ENCODE data around the gene OR5C1.
"Not testable (repeated sequence)": the region's sequence is repeated elsewhere in the genome, so short reads cannot be mapped to it uniquely, and the experiment has no call there.

Gene OR5C1

DNA sequence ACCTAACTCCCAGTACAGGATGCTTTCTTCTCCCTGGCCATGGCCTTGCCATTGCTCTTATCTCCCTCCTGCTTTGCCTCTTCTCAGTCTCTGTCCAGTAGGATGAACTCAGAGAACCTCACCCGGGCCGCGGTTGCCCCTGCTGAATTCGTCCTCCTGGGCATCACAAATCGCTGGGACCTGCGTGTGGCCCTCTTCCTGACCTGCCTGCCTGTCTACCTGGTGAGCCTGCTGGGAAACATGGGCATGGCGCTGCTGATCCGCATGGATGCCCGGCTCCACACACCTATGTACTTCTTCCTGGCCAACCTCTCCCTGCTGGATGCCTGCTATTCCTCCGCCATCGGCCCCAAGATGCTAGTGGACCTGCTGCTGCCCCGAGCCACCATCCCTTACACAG lies at the start of gene OR5C1:
OR5C1 (plus strand) TSS at position 103 of the 400 bp plus-strand sequence; CDS start at position 103, 0 bp downstream.
- no peak for DNase-seq

DNA sequence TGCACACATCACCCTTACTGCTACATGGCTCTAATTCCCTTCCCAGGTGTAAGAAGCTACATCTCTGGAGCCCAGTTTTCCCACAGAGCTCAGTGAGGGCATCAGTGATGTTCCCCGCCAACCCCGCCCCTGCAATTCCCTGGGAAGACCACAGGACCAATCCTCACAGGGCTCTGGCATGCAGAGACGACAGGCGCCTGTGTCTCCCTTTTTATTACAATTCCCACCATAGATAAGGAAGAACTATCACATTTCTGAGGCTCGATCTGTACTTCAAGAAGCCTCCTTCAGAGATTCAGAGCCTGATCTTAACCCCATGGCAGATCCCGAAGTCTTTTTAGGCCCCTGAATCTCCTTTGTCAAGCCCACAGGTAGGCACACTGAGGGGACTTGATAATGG lies 46.7 kb upstream of the OR5C1 start, which contains the start of gene OR1L6:
OR1L6 (plus strand) TSS at position 301 of the 400 bp plus-strand sequence. CDS start 7,545 bp downstream, outside the sequence.
- DNase-seq = no peak

DNA sequence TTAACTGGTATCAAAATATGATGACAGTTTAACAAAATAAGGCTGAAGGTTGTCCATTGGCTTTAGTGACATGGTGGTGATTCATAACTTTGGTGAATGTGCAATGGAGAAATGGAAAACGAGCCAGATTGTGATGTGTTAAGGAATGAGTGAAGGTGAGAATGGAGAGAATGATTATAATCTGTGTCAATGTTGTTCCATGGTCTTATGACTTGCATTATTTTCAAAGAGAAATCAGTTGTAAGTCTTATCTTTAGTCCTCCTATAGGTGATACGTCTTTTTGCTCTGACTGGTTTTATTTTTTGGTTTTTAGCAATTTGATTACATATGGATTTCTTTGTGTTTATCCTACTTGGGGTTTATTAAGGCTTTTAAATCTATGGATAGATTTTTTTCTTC lies 33.9 kb upstream of the OR5C1 start:
- no peak for DNase-seq

DNA sequence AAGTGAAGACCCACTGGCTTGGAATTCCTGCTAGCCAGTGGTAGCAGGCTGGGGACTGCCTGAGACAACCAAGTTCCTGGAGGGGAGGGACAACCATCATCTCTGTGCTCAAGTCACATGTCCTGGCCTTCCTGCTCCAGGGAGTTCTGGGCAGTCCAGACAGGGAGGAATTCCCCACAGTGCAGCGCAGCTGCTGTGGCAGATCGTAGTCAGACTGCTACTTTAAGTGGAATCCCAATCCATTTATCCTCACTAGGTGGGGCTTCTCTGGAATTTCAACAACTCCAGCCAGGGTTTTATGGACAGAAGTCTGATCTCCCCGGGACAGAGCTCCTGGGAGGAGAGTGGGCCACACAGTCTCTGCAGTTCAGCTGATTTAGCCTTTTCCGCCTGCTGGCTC lies 20.9 kb upstream of the OR5C1 start:
- DNase-seq = no peak

DNA sequence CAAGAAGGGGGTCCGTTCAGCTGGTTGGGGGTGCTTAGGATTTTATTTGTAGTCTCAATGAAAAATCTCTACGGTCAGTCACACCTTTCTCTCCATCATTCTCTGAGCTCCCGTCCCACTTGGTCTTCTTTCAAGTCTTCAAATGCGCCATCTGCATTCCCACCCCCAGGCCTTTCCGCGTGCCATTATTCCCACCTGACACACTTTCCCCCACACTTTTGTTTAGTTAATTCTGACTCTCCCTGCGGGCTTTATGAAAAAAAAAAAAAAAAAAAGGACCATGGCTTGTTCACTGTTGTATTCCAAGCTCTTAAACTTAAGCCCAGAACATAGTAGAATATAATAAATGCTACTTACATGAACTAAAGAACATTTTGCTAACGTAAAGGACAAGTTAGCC lies 11.7 kb upstream of the OR5C1 start:
- no peak for DNase-seq

DNA sequence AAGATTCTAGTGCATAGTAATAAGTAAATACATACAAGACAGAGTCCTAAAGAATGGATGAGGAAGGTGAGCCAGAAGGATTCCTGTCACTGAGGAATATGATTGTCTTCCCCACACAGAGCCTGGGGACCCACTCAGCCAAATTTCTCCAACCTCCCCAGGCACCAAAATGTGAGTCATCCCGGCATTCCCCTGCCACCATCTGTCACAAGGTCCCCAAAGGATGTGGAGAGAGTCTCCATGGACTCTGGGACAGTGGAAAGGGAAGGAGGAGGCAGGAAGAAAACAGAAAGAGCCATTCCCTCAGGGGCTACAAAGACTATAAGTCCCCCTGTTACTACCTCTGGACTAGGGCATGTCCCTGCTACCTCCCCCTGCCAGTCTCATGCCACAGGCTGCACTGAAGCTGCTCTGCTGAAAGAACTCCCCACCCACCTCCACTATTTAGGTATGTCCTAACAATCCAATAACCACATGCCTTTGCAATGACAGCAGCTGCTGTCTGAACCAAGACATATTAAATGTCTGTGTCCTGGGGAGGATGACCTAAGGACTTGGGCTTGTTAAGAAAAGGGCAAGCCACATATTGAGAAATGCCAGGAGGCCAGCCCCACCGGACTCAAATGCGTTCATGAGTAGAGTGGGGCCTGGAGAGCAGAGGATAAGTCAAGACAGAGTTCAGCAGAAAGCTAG lies 10.7 kb upstream of the OR5C1 start:
- DNase-seq = no peak

DNA sequence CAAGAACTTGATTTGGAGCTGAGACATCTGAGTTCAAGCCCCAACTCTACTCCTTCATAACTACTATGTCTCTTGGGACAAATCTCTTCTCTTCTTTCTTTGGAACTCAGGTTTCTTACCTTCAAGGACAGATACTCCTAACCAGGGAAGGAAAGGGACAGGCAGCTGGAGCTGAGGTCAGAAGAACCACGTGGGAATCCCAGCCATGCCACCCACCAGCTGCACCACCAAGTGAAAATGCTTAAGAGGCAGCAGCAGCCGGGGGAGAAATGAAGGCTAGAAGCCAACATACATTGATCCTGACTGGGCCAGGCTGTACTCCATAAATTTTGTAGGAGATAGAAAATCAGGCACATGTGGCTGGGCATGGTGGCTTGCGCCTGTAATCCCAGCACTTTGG lies 9.6 kb upstream of the OR5C1 start:
- DNase-seq = no peak

DNA sequence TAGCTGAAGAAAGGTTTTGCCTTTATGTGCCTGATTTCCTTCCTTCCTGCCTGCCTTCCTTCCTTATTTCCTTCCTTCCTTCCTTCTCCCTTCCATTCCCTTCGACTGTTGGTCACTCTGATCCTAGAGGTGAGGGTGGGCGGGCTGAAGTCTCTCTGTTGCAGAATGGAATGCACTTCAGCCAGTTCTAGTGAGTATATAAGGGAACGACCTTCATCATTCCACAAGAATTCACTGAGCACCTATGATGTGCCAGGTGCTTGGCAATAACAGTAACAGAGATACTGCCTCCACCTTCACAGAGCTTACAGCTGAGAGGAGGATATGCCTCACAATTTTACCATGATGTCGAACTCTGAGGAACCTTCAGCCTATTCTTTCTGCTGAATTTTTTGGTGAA lies 8.7 kb upstream of the OR5C1 start:
- DNase-seq = no peak

DNA sequence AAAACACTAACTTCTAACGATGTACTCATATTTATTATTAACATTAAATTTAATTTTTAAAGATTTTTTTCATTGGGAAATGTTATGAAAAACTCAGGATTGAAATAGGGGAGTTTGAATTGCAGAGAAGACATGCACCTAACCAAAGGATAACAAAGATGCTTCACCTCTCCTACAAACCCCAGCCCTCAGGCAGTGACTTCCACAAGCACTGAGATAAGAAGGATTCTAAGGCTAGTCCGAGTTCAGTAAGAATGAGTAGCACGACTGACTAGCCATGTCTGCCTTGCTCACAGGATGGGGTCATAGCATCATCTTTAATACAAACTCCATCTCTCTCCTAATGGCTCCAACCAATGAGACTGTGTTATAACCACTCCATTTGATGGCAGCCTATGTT lies 7.1 kb upstream of the OR5C1 start:
- DNase-seq = no peak

DNA sequence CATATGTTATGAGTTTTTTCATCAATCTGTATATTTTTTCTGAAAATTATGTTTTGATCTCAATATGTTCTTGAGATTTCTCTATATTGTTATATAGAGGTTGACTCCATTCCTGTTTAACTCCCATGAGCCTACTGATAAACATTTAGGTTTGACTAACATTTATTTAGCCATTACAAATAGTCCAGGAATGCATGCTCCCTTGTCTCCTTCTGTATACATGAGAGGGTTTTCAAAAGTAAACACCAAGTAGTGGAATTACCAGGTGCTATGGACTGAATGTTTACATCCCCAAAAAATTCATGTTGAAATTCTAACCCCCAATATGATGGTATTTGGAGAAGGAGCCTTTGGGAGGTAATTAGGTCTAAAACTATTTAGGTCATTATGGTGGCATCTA lies 3.5 kb upstream of the OR5C1 start:
- DNase-seq = no peak

DNA sequence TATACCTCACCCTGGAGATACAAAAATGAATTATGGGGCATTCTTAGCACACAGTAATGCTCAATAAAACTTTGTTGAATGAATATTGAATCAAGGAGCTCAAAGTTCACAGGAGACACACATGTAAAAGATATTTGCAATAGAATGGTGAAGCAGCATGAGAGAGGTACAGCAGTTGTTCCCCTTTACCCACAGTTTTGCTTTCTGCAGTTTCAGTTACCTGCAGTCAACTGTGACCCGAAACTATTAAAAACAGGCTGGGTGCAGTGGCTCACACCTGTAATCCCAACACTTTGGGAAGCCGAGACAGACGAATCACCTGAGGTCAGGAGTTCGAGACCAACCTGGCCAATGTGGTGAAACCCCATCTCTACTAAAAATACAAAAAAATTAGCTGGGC lies 2.4 kb upstream of the OR5C1 start:
- DNase-seq = no peak

DNA sequence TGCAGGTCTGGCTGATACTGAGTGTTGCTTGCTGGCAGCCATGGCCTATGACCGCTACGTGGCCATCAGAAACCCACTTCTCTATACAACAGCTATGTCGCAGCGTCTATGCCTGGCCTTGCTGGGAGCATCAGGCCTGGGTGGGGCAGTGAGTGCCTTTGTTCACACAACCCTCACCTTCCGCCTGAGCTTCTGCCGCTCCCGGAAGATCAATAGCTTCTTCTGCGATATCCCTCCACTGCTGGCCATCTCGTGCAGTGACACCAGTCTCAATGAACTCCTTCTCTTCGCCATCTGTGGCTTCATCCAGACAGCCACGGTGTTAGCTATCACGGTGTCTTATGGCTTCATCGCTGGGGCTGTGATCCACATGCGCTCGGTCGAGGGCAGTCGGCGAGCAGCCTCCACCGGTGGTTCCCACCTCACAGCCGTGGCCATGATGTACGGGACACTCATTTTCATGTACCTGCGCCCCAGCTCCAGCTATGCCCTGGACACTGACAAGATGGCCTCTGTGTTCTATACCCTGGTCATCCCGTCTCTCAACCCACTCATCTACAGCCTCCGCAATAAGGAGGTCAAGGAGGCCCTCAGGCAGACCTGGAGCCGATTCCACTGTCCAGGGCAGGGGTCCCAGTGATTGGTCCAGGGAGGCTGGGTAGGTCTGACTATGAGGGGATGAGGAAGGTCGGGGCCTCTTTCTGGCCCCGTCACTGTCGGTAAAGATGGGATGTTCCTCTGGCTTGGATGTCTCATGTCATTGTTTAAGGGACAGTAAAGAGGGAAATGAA lies 718 bp downstream of the OR5C1 start:
- DNase-seq = no peak

DNA sequence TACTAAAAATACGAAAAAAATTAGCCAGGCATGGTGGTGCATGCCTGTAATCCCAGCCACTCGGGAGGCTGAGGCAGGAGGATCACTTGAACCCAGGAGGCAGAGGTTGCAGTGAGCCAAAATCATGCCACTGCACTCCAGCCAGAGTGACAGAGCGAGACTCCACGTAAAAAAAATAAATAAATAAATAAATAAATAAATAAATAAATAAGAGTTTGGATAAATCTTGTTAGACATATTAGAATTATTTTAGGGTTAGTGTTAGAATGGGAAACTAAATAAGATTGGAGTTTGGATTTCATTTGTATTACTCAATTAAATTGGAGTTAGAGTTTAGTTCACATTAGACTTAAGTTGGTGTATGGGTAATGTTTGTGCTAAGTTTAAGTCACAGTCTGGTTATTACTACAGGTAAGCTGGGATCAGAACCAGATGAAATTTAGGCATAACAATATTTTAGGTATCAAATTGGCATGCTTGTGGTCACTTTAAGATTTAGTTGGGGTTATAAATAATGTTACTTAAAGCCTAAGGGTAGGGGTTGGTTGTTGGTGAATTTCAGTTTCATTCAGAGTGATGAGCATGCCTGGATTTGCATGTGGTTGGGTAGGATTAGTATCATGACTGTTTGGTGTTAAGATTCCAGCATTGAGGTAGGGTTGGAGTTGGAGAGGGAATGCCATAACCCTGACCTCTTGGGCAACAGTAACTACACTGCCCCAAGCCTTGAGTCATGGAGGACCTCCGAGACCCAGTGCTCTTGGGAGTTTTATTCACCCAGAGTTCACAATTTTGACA lies 3.3 kb downstream of the OR5C1 start:
- no peak for DNase-seq

DNA sequence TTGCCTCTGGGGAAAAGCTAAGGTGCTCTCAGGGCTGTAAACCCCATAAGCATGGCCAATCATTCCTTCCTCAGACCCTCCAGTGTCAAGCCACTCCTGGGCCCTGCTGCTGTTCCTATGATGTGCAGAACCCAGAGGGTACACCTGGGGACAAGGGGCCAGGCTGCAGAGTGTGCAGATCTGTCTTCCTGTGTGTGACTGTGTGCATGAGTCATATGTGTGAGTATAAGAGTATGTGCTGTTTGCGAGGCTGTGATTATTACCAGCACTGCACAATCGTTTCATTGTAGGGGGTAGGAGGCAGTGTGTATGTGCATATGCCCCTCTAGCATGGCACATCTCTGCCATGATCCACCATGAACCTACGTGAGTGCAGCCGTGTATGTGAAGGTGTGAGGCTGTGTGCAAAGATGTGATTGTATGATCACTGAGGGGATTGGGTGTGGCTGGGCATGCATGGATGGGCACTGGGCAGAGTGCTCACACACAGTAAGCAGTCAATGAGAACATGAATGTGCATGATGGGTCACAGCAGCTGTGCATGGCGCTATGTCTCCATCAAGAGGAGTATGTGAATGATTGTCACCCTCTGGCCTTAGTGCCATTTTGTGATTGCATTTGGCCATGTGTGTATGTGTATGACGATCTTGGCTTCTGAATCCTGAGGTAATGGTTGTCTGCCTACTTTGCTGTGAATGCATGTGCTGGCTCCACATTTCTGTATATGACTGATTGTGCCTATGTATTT lies 8.8 kb downstream of the OR5C1 start:
- DNase-seq = no peak

DNA sequence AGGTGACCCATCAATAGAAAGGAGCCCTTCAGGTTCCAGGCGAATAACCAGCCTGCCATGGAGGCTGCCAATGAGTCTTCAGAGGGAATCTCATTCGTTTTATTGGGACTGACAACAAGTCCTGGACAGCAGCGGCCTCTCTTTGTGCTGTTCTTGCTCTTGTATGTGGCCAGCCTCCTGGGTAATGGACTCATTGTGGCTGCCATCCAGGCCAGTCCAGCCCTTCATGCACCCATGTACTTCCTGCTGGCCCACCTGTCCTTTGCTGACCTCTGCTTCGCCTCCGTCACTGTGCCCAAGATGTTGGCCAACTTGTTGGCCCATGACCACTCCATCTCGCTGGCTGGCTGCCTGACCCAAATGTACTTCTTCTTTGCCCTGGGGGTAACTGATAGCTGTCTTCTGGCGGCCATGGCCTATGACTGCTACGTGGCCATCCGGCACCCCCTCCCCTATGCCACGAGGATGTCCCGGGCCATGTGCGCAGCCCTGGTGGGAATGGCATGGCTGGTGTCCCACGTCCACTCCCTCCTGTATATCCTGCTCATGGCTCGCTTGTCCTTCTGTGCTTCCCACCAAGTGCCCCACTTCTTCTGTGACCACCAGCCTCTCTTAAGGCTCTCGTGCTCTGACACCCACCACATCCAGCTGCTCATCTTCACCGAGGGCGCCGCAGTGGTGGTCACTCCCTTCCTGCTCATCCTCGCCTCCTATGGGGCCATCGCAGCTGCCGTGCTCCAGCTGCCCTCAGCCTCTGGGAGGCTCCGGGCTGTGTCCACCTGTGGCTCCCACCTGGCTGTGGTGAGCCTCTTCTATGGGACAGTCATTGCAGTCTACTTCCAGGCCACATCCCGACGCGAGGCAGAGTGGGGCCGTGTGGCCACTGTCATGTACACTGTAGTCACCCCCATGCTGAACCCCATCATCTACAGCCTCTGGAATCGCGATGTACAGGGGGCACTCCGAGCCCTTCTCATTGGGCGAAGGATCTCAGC lies 11.6 kb downstream of the OR5C1 start, which contains the start of gene OR1K1:
OR1K1 (plus strand) TSS at position 58 of the 995 bp plus-strand sequence; CDS start at position 58, 0 bp downstream.
- no peak for DNase-seq

DNA sequence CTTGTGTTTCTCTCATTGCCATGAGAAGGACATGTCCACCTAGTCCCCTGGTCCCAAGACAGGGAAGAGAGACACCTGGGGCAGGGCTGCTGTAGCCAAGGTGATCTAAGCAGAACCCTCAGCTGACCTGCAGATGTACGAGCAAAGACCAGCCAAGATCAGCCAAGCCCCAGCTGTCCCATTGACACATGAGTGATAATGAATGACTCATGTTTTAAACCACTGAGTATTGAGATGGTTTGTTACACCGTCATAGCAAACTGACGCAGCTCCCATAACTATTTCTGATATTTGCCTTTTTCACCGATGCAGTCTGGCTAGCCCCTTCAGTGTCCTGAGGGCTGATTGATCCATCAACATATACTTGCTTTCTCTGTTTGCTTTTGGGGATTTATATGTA lies 17.9 kb downstream of the OR5C1 start:
- no peak for DNase-seq

DNA sequence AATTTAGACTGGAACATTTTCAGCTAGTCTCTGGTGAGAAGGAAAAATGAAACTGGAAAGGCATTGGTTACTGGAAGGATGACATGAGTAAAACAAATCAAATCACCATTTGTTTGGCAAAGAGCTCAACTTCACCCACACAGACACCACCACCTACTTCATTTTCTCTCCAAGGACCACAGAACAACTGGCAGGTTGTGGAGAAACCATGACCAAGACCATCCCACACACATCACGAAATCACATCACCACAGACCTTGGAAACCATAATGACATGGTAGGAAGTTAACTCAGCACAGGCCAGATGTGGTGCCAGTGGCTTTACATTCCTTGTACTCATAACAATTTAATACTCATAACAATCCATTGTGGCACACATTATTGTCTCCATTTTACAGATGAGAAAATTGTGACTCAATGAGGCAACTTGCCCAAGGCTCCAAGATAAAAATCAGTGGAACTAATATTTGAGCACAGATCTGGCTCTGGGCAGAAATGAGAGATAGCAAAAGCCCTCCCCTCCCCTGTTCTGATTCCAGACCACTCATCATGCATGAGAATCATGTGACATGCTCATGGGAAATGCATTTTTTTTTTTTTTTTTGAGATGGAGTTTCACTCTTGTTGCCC lies 18.7 kb downstream of the OR5C1 start:
- DNase-seq = no peak

DNA sequence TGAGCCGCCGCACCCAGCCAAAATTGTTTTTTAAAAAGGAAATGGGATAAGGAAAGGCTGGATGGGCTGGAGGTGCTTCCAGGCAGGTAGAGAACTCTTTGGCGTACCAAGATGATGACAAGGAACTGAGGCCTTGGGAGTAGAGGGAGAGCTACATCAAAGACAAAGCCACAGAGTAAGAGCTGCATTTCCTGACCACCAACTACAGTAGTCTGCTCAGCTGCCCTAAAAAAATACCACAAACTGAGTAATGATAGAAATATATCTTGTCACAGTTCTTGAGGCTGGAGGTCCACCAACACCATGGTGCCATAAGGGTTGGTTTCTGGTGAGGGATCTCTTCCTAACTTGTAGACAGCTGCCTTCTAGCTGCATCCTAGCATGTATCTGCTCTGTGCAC lies 19.4 kb downstream of the OR5C1 start:
- DNase-seq = no peak

DNA sequence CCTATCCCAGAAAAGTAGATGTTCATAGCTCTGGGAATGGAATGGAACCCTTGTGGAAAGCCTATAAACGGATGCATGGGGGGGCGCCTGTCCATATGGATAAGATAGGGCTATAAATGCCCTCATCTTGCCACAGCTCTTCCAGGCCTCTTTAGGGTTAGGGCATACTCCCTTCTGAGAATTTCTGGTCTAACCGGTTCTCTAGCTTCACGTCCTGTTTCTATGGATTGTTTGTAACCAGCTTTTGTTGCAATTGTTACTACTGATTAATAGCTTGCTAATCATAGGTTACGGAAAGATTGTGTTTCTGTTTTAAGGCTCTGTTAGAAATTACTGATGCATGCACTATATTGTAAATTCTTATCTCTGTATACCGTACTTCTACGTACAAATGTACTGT lies 20.5 kb downstream of the OR5C1 start:
- not testable (repeated sequence) for DNase-seq

DNA sequence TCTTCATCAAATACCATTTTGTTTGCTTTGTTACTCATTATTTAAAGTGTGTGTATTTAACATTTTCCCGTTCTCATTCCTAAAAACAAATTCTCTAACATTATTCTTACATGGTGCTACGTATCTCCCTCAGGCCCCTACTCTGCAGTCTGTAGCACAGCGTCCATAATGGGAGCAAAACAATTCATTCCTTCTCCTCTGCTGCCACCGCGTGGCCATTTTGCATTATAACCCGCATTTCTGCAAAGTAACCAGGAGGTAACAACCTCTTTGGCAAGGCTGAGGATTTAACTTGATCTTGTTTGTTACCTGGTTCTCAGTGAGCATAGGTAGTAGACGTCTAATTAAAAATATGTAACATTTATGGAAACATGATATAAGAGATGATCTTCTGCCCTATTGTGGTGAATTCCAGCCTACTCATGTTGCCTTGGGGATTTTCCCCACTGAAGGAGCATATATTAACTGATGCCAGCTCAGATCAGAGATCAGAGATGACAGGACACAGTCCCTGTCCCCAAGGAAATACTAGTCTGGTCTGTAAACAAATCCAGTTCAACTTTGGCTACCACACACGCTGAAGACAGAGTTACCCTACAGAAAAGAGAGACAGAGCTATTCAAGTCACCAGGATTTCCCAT lies 21.7 kb downstream of the OR5C1 start:
- DNase-seq = peak; percentile 89

Data from activated CD8-positive, alpha-beta memory T cell treated with anti-CD3 and anti-CD28 coated beads for 24 hours (primary cell).